ENCODE data around the gene B9D2. TPM values are rescaled to one million over a fixed set of nuclear protein-coding genes. Genes with fewer than 3 reads are reported as not detected.

Gene B9D2
- total RNA-seq, 8 experiments from 2014 or later, result 4.6 to 15.3 (median 6.3) TPM

DNA sequence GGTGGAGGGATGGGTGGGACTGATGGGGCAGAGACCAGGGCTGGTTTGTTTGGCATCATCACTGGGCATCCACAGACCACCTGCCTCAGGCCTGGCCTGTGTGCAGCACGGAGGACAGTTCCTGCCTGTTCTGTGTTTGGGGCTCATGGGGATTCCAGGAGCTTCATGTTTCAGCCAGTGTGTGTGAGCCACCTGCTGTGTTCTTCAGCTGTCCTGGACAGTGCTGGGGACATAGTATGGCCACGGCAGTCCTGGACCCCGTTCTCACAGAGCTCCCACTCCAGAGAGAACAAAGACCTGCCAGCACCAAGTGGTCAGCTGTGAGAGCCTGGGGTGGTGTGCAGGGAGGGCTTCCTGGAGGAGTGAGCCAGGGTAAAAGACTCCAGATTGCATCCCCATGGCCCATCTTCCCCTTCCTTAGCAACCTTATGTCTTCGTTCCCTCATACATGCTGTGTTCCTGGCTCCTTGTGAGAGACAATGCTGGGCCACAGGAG is 55.9 kb downstream of the B9D2 start:
- peak in 6 of 8 experiments; percentile 1 to 7 (median 3) for ATAC-seq (replicated peaks in 6 of 8)
- in situ Hi-C loops (cut with MboI; ENCODE audit: low pct_unique_long_range_greater_than_20kb in 2 of 9, low sequenced_read_pairs in 9 of 9, unreplicated experiment in 9 of 9), result no loop called here

DNA sequence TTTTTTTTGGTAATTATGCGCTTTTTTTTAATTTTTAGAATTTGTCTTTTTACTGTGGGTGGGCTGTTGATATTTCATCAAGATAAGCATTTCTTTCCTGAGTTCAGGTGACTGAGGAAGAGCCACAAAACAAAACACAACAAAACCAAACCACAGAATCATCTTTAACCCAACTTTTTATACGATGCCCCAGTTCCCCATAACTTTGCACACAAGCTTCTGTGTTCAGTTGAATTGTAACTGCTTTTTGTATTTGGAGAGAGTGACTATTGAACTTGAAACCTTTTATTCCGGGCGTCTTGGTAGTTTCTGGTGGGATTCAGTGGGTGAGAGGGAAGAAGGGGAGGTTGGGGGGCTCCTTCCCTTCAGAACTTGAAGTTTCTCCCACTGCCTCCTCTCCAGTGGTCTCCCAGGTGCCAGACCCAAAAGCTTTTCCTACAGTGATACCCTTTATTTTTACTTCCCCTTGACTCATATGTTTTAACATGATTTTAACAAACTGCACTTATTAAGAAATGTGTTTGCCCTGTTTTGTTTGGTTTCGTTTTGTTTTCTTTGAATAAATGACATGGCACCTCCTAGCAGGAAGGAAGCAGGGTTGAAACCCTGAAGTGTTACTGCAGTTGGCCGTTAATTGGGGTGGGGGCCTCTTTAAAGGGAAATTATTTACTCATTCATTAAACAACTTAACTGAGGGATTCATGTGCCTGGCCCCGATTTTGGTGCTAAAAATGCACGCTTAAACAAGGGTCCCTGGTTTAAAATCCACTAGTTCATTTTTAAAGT is 56.7 kb downstream of the B9D2 start:
- 57 to 100% (median 84%) methylated on average over 3 to 6 of the region's 8 CpGs for WGBS, 10 experiments
- ATAC-seq (replicated peaks in 6 of 8), result no peak
- Histone ChIP-seq H3K27ac (no peak overlapping the region), H3K4me1 (replicated peaks in 1 of 2) (peaks cover 16 to 22% of the 10 kb centered on the region in 2 donors), H3K4me3 (no peak overlapping the region)
- in situ Hi-C loops (cut with MboI; ENCODE audit: low pct_unique_long_range_greater_than_20kb in 2 of 9, low sequenced_read_pairs in 9 of 9, unreplicated experiment in 9 of 9), result no loop called here

More for the DNA sequence above, 55.9 kb downstream of the B9D2 start:
- WGBS, 10 experiments, result 33 to 67% methylated on average over 1 of the region's 4 CpGs; no CpG with 5 or more reads in 8 of the 10 experiments
- Histone ChIP-seq H3K4me3 (no peak overlapping the region), H3K27ac (peak overlapping the region in 1 of 2 donors; percentile 68), H3K4me1 (replicated peaks in 1 of 2) (peaks cover 16 to 22% of the 10 kb centered on the region in 2 donors)

DNA sequence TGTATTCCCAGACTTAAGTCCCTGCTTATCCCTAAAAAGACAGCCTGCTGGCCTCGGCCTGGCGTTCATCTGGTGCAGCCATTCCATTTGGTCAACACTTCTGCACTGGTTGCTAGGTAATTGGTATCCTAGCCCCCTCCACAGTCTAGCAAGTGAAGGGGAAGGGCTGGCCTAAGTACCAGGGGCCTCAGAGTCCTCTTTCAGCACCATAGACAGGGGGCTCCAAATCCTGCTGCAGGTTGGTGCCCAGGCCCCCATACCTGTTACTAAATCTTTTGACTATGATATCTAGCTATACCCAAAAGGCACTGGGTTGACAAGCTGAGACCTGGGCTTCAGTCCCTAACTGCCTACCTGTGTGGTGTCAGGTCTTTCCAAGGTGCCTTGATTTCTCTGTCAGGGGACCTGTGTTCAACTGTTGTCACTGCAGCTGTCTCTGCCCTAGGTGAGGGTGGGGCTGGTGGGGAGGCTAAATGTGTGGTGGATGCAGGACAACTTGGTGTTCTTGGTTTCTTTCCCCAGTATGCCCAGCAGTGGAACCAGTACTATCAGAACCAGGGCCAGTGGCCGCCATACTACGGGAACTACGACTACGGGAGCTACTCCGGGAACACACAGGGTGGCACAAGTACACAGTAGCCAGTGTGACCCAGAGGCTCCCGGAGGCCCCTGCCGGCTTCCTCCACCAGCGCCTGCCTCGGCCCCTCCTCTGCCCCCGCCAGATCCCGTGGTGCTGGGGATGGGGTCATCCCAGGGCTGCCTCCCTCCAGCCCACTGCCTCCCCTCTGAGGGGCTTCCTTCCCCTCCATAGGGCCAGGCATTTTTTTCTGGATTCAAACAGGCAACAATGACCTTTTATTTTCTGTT is 57.8 kb downstream of the B9D2 start:
- no peak for ATAC-seq (replicated peaks in 6 of 8)
- WGBS, 10 experiments, result 91 to 100% (median 100%) methylated on average over 1 to 4 of the region's 13 CpGs; no CpG with 5 or more reads in 7 of the 10 experiments
- Histone ChIP-seq H3K4me1 (replicated peaks in 1 of 2) (peaks cover 13 to 17% of the 10 kb centered on the region in 2 donors), H3K4me3 (no peak overlapping the region), H3K27ac (no peak overlapping the region)
- in situ Hi-C loops (cut with MboI; ENCODE audit: low pct_unique_long_range_greater_than_20kb in 2 of 9, low sequenced_read_pairs in 9 of 9, unreplicated experiment in 9 of 9), result no loop called here

DNA sequence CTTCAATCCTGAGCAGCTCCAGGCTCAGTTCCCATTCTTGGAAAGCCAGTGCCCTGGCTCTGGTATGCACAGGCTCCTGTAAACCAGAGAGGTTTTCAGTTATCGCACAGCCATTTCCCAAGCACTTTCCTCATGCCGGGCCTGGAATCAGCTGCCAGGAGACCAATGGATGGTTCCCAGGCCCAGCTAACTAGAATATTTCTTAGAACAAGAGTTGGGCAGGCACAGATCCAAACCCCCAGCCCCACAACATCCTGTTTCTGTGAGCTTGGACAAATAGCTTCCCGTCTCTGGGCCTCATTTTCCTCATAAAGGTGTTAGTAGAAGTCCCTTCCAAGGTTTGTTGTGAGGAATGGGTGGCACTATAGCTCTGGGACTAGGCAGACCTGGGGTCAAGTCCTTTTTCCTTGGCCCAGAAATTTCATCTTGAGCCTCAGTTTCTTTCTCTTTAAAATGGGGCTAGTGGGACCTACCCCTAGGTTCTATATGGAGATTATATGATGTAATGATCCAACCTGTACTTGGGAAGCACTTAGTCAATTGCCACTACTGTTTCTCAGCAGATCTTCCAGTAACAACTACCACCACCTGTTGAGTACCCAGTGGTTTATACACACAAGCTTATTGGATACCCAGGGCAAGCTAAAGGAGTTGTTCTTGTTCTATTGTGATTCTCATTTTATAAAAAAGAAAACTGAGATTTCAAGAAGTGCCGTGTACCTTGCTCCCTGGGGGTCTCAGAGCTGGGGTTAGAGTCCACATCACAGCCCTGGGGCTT is 59.1 kb downstream of the B9D2 start:
- in situ Hi-C loops (cut with MboI; ENCODE audit: low pct_unique_long_range_greater_than_20kb in 2 of 9, low sequenced_read_pairs in 9 of 9, unreplicated experiment in 9 of 9), result no loop called here
- Histone ChIP-seq H3K27ac (no peak overlapping the region), H3K4me1 (replicated peaks in 1 of 2) (peaks cover 9 to 12% of the 10 kb centered on the region in 2 donors), H3K4me3 (no peak overlapping the region)
- WGBS, 10 experiments, result 70 to 100% (median 97%) methylated on average over 1 to 3 of the region's 4 CpGs; no CpG with 5 or more reads in 2 of the 10 experiments
- ATAC-seq (replicated peaks in 6 of 8), result no peak

Other genes with a start within 250 kb of the B9D2 start
- 1 to 10 TPM in 4 of 8 experiments, under 1 TPM in 1, not detected in 3; 0.18 to 4.2 (median 1.4) TPM for gene CYP2F1, start 249.7 kb downstream of the B9D2 start, total RNA-seq
- 1 to 10 TPM in 2 of 8 experiments, under 1 TPM in 5, not detected in 1; 0.13 to 2.2 (median 1.00) TPM for gene CYP2S1, start 170.9 kb downstream of the B9D2 start, total RNA-seq
- gene AXL, start 144.9 kb downstream of the B9D2 start, total RNA-seq, result 10 to 100 TPM in 2 of 8 experiments, 1 to 10 TPM in 4, under 1 TPM in 2; 0.55 to 20.8 (median 4.9) TPM
- gene HNRNPUL1, start 99.8 kb downstream of the B9D2 start, total RNA-seq, result 100 to 1,000 TPM in 6 of 8 experiments, 10 to 100 TPM in 2; 79.3 to 196 (median 113) TPM
- 10 to 100 TPM in 3 of 8 experiments, 1 to 10 TPM in 5; 6.6 to 25.0 (median 9.7) TPM for gene CCDC97, start 54.0 kb downstream of the B9D2 start, total RNA-seq
- gene TGFB1, start 10.2 kb downstream of the B9D2 start, total RNA-seq, result 10 to 100 TPM in 3 of 8 experiments, 1 to 10 TPM in 4, under 1 TPM in 1; 0.71 to 42.7 (median 4.8) TPM
- gene TMEM91, start 12.4 kb upstream of the B9D2 start, total RNA-seq, result 10 to 100 TPM in 2 of 8 experiments, 1 to 10 TPM in 6; 4.8 to 17.6 (median 6.4) TPM
- 10 to 100 TPM; 14.9 to 61.8 (median 35.6) TPM for gene EXOSC5, start 33.2 kb upstream of the B9D2 start, total RNA-seq
- 10 to 100 TPM; 17.8 to 46.4 (median 35.4) TPM for gene BCKDHA, start 33.7 kb upstream of the B9D2 start, total RNA-seq
- gene B3GNT8, start 63.2 kb upstream of the B9D2 start, total RNA-seq, result 1 to 10 TPM in 4 of 8 experiments, under 1 TPM in 4; 0.50 to 3.1 (median 1.4) TPM
- 10 to 100 TPM; 26.5 to 47.4 (median 33.7) TPM for gene DMAC2, start 75.8 kb upstream of the B9D2 start, total RNA-seq
- gene ERICH4, start 79.0 kb upstream of the B9D2 start, total RNA-seq, result under 1 TPM in 3 of 8 experiments, not detected in 5; 0.21 to 0.62 (median 0.37) TPM
- gene CEACAM21, start 212.0 kb upstream of the B9D2 start, total RNA-seq, result 1 to 10 TPM in 1 of 8 experiments, under 1 TPM in 1, not detected in 6; 0.14 to 1.3 TPM

All from motor neuron (in vitro differentiated cells).